Stimulated activated CD8-positive, alpha-beta memory T cell treated with anti-CD3 and anti-CD28 coated beads, Interleukin-15, amount 100 ng/mL, for 24 hours (primary cell): ENCODE data around the gene HPS6.
"Not testable (repeated sequence)": the region's sequence is repeated elsewhere in the genome, so short reads cannot be mapped to it uniquely, and the experiment has no call there.

Experiments used
- DNase-seq: peaks from one replicate; pipeline ENCODE4 v3.0.0-alpha.2; 2020; ENCODE audit warnings: low read depth

HPS6 gene

DNA sequence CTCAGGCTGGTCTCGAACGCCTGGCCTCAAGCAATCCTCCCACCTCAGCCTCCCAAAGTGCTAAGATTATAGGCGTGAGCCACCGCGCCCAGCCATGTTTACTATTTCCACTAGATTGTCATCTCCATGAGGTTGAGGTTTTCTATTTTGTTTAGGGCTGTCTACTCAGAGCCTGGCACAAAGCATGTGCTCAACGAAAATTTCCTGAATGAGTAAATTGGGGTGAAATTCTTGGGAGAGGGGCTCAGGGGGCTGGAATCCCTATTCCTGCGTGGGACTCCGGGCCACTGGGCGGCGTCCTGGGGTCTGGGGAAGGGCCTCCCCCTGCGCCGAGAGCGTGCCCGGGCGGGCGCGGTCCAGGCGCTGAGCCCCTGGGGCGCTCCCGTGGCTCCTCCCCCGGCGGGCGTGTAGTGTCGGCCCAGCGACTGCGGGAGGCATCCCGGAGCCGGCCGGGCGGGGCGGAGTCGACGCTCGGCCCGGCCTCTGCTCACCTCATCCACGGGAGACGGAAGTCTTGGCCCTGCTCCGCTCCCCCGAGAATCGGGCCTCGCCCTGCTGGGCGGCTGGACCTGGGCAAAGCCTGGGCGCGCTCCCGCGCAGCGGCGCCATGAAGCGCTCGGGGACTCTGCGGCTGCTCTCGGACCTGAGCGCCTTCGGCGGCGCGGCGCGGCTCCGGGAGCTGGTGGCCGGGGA lies at the start of gene HPS6:
Gene HPS6, plus strand, starts transcription at position 482 of the 693 bp plus-strand sequence. Its CDS starts 126 bp downstream, at position 608.
- peak; percentile 70 for DNase-seq

DNA sequence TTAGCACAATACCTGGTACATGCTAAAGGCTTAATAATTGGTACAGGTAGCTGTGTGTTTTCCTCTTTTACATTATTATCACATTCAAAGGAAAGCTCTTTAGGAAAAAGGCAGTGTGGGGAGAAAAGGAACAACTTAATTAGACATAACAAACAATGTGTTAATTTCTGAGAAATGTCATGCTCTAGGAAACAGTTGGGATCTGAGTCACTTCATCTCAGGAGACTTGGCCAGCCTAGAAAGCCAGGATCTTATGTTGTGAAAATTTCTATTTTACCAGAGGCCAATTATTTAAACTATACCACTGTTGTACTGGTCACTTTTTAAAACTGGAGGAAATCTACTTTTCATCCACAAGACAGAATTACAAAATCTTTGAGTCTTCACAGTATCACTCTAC lies 48.7 kb upstream of the HPS6 start:
- no peak for DNase-seq

DNA sequence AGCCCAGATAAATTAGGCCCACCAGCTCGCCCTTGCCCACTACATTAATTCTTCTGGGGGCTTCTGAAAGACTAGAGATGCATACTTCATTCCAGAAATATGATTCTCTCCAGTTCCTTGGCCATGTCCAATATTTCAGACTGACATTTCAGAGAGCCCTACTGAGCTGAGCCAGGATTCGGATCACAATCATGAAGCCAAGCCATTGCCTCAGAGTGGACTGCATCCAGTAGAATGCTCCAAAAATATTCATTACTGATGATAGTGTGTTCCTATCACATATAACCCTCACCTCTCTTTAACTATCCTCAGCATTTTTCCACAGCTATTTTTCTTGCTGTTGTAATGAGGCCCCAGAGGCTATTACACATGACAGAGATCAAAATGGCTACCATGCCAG lies 47.9 kb upstream of the HPS6 start:
- DNase-seq, result no peak

DNA sequence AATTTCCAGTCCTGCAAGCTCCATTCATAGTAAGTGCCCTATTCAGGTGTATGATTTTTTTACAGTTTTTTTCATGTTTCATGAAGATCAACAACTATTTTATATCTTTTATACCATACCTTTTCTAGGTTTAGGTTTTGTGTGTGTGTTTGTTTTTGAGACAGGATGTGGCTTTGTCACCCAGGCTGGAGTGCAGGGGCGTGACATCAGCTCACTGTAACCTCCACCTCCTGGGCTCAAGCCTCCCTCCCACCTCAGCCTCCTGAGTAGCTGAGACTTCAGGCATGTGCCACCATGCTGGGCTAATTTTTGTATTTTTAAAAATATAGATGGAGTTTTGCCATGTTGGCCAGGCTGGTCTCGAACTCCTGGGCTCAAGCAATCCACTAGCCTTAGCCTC lies 44.2 kb upstream of the HPS6 start:
- no peak for DNase-seq

DNA sequence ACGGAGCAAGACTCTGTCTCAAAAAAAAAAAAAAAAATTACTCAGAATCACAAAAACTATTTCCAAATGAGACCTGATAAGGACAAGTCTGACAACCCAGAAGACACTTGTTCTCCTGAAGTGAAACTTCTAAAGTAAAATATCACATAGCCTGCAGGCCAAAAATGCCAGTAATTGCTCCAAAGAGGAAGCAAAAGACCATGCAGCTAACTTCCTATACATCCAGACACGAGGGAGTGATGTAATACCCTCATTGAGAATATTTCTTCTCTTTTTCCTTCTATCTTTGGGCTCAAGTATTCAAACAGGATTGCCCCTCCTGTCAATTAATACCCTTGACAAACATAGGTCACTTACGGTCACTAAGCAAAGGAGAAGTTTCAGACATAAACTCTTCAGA lies 40.4 kb upstream of the HPS6 start:
- DNase-seq, result no peak

DNA sequence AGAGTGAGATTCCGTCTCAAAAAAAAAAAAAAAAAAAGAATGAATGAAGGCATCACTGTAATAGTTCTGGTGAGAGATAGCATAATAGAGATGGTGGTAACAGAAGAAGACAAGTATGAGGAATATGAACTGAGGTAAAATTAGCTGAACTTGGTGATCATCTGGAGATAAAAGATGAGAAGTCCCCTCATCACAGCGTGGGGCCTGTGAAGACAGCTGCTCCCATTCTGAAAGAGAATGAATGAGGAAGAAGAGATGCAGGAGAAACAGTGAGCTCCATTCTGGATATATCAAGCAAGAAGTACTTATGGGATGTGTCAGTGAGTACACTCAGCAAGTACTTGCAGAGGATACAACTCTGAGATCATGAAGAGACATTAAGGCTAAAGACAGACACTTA lies 37.9 kb upstream of the HPS6 start:
- no peak for DNase-seq

DNA sequence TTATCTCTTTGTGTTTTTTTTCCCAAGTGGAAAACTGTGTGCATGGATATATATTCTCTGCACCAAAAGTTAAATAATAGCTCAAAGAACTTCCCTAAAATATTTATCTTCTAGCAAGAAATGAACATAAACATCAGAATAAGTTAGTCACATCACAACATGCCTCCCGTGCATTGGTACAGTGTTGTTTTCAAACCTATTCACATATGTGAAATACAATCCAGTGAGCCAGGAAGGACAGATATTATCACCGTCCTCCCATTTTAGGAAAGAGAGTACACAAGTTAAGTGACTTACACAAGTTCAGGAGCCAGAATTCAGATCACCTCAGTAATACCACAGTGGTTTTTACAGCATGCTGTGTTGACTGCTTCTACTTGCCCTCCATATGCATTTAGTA lies 31.4 kb upstream of the HPS6 start:
- DNase-seq, result no peak

DNA sequence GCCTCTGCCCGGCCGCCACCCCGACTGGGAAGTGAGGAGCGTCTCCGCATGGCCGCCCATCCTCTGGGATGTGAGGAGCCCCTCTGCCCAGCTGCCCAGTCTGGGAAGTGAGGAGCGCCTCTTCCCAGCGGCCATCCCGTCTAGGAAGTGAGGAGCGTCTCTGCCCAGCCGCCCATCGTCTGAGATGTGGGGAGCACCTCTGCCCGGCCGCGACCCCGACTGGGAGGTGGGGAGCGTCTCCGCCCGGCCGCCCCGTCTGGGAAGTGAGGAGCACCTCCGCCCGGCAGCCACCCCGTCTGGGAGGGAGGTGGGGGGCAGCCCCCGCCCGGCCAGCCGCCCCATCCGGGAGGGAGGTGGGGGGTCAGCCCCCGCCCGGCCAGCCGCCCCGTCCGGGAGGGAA lies 29.3 kb upstream of the HPS6 start:
- DNase-seq, result not testable (repeated sequence)

DNA sequence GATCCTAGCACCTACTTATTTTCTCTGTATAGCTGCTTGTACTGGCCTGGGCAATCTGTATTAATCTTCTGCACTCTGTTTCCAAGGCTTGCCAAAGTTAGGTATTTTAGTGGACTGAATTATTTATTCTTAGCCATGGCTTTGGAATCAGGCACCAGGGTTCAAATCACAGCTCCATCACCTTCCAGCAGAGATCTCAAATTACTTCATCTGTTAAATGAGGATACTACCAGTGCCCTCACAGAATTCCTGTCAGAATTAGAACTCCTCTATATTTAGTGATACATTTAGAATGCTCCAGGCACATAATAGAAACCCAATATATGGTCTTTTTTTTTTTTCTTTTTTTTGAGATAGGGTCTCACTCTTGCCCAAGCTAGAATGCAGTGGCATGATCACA lies 26.7 kb upstream of the HPS6 start:
- no peak for DNase-seq

DNA sequence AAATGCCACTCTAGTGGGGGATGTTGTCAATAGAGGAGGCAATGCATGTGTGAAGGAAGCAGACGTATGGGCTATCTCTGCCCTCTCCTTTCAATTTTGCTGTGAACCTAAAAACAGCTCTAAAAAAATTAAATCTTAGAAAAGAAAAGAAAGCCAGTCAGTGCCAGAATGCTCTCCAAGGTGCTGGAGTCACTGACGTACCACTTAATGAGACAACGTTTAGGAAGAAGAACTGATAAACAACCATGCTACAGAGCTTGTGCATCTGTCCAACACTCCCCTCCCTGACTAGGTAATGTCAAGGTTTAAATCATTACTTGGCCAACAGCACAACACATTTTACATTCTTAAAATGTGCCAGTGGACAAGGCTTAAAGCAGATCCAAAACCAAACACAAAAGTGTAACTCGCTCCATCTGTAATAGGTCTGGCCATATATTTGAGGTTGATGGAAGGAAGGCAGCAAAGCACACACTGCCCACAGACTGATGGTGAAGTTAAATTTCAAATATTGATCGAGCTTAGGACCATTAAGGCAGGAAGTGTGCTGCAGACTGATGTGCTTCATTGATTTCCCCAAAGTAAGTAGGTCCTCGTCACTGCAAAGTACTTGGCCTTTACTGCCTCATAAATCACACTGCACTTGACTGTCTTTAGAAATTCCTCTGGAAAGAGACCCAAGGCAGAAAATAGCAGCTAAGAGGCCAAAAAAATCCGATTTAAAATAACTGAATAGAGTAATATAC lies 24.7 kb upstream of the HPS6 start:
- no peak for DNase-seq

DNA sequence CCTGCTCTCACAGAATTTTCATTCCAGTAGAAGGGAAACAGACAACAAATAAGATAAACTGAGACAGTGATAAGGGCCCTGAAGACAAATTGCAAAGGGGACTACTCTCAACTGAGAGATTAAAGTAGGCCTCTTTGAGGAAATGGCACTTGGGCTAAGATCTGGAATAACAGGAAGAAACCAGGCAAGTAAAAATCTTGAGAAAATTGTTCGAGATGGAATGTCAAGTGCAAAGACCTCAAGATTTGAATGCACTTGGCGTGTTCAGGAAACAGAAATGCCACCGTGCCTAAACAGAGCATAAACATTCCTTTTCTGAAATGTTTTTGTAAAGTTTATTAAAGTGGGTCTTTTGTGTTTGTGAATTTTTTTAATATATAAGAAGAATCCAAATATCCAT lies 19.9 kb upstream of the HPS6 start:
- DNase-seq, result no peak

DNA sequence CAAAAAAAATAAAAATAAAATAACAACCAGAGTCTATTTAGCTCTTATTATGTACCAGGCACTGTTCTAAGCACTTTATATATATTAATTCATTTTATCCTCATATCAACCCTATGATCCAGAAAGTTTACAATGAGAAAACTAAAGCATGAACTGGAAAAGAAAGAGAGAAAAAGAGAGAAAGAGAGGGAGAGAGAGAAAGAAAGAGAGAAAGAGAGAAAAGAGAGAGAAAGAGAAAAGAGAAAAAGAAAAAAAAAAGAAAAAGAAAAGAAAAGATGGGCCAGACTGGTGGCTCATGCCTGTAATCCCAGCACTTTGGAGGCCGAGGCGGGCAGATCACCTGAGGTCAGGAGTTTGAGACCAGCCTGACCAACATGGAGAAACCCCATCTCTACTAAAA lies 19.1 kb upstream of the HPS6 start:
- DNase-seq, result no peak

DNA sequence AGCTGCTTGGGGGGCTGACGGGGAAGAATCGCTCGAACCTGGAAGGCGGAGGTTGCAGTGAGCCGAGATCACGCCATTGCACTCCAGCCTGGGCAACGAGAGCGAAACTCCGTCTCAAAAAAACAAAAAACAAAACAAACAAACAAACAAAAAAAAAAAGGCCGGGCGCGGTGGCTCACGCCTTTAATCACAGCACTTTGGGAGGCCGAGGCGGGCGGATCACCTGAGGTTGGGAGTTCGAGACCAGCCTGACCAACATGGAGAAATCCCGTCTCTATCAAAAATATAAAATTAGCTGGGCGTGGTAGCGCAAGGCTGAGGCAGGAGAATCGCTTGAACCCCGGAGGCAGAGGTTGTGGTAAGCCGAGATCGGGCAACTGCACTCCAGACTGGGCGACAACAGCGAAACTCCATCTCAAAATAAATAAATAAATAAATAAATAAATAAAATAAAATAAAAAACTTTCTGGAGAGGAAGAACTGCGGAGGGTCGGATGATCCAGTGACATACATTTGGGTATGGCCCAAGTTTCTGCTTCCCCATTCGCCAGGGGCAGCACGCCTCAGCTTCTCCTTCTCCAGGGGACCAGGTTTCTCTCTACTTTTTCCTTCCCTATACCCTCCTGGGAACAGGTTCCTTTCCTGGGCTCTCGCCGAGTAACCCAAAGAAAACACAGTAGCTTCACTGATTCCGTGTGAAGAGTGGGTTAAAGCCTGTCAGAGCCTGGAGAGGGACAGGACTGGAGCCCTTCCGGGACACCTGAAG lies 10.1 kb upstream of the HPS6 start:
- DNase-seq, result not testable (repeated sequence)

DNA sequence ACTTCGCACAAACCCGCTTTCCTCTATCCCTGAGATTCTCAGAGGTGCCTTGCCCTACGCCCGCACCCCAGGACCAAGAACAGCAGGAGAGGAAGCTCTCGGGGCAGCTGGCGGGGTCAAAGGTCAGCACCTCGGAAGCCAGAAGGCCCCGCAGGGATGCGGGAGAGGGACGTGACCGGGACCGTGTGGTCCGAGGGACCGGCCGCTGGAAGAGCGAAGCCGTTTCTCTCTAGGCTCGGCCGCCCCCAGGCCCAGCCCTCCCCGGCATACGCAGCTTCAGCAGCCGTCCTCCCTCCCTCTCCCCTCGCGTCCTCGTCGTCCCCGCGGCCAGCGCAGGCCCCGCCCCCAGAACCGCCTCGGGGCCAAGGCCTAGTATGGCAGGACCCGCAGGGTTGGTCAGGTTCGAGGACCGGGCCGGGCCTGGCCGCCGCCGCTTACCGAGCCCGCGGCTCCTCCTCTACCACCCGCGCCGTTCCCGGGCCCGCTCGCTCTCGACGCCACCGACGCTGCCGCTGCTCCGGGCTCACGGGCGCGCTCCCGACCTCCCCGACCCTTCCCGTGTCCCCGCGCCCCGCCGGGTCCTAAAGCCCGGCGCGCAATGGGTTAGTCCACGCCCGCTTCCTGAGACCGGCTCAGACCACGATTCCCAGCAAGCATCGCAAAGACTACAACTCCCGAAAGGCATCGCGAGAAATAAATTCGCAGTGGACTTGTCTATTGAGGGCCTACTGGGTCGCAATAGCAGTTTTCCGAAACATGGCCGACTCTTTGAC lies 9.3 kb upstream of the HPS6 start, which contains the start of gene ARMH3:
Gene ARMH3, minus strand, starts transcription at position 527 of the 773 bp plus-strand sequence. CDS start 16,059 bp downstream, outside the sequence.
- DNase-seq, result peak; percentile 65

DNA sequence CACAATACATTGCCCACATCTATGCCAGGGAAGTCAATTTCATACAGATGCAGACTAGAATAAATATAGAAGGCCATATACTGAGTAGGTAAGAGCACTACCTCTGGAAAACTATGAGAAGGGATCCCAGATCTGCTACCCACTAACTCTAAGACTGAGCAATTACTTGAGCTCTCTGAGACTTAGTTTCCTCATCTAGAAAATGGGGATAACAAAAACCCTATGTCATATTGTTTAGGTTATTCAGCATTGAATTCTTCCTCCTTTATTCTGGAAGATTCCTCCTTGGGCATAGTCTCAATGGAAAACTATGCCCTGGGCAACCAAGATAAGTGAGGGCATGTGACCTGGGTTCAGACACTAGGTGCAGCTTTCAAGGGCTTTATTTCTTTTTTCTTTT lies 5.2 kb upstream of the HPS6 start:
- DNase-seq, result no peak

DNA sequence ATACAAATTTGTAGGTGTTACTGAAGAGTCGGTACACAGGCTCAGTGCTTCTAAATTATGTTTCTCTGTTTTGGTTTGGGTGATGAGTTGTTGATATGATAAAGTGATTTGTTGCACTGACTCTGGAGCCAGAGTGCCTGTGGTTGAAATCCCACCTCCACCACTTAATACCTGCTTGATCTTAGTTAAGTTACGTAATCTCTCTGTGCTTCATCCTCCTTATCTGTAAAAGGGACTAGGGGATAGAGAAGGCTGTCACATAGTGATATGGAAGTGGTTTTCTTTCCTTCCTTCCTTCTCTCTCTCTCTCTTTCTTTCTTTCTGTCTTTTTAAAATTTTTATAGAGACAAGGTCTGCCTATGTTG lies 664 bp upstream of the HPS6 start:
- DNase-seq, result no peak

DNA sequence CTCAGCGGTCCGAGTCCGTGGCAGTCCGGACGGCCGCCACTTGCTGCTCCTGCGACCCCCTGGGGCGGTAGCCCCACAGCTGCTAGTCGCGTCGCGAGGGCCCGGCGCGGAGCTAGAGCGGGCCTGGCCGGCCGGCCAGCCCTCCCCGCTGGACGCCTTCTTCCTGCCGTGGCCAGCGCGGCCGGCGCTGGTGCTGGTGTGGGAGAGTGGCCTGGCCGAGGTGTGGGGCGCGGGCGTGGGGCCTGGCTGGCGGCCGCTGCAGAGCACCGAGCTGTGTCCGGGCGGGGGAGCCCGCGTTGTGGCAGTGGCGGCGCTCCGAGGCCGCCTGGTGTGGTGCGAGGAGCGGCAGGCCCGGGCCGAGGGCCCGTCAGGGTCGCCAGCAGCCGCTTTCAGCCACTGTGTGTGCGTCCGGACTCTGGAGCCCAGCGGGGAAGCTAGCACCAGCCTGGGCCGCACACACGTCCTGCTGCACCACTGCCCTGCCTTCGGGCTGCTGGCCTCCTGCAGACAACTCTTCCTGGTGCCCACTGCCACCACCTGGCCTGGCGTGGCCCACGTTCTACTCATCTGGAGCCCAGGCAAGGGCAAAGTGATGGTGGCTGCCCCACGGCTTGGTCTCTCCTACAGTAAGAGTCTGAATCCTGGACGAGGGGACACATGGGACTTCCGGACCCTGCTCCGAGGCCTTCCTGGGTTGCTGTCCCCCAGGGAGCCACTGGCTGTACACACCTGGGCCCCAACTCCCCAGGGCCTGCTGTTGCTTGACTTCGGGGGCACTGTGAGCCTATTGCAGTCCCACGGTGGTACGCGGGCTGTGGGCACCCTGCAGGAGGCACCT lies 631 bp downstream of the HPS6 start:
- DNase-seq, result no peak

DNA sequence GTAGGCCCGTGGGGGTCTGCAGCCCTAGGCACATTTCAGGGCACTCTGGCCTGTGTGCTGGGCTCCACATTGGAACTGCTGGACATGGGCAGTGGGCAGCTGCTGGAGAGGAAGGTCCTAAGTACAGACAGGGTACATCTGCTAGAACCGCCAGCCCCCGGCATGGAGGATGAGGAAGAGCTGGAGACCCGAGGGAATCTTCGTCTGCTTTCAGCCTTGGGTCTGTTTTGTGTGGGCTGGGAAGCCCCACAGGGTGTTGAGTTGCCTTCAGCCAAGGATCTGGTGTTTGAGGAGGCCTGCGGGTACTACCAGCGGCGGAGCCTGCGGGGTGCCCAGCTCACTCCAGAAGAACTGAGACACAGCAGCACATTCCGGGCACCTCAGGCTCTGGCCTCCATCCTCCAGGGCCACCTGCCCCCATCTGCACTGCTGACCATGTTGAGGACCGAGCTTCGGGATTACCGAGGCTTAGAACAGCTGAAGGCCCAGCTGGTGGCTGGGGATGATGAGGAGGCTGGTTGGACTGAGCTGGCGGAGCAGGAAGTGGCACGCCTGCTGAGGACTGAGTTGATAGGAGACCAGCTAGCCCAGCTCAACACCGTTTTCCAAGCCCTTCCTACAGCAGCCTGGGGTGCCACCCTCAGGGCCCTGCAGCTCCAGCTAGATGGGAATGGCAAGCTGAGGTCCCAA lies 1.4 kb downstream of the HPS6 start:
- no peak for DNase-seq

DNA sequence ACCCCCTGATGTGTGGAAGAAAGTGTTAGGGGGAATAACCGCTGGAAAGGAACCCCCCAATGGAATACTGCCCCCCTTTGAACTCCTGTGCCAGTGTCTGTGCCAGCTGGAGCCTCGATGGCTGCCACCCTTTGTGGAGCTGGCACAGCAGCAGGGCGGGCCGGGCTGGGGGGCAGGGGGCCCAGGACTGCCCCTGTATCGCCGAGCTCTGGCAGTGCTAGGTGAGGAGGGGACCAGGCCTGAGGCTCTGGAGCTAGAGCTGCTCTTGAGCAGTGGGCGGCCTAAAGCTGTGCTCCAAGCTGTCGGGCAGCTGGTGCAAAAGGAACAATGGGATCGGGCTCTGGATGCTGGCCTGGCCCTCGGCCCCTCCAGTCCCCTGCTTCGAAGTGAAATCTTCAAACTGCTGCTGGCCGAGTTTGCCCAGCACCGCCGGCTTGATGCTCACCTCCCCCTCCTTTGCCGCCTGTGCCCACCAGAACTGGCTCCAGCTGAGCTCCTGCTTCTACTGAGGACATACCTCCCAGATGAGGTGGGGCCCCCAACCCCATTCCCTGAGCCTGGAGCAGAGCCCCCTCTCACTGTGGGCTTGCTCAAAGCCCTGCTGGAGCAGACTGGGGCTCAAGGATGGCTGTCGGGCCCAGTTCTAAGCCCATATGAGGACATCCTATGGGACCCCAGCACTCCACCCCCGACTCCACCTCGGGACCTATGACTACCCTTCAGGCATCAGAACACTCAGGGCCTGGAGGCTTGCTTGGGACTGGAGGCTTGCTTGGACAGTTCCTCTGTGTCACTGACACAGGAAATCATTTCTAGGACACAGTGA lies 2.2 kb downstream of the HPS6 start:
- no peak for DNase-seq

DNA sequence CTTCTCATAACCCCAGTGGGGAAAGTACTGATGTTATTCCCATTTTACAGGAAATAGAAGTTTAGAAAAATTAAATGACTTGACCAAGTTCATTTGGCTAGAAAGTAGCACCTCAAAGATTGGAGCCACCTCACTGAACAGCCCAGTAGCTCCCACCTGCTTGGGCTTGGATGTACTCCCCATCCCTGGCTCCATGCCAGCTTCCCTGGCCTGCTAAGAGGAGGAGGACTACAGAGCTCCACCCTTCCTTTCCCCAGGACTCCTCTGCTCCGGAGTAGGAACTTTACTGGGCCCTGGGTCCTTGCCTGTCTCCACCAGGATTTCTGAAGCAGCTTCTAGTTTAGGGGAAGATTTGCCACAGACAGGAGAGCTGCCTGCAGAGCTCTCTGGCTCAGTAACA lies 3.1 kb downstream of the HPS6 start:
- DNase-seq, result no peak
